DMS53 (cell line): Measurements from ENCODE around the gene RSPH10B2.
A peak's percentile ranks its signal among the peaks of the same experiment; 100 is the strongest.
"Not testable (repeated sequence)": the region's sequence is repeated elsewhere in the genome, so short reads cannot be mapped to it uniquely, and the experiment has no call there.

ENCODE experiments used
- DNase-seq: peaks from one replicate; lab custom pipeline; 2025; lab: John Stamatoyannopoulos, UW

The RSPH10B2 gene

DNA sequence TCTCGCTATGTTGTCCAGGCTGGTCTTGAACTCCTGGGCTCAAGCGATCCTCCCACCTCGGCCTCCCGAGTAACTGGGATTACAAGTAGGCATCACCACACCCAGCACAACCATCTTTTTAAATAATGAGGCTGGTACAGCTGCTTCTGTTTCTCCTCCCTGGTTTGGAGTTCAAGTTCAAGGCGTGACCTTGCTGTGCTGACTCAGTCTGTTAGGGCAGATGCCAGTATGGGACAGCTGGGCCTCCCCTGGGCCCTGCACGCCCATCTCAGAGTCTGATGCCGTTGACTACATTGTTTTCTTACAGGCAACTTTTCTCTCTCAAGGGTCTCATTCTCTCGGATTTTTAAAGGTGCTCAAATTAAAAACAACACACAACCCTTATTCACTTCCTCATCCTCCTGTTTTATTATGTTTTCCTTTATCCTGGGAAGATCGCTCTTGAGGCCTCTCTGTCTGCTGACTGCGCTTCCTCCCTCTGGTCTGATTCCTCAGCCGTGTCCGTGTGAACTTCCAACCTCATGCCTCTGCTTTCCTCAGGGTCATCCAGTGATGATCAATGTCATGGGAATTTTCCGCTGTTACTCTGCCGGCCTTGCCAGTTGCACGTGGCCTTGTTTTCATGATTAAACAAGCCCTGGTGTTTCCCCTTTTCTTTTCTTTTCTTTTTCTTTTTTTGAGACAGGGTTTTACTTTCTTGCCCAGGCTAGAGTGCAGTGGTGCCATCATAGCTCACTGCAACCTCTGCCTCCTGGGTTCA lies 38.4 kb downstream of the RSPH10B2 start:
- DNase-seq = not testable (repeated sequence)

- not testable (repeated sequence) for DNase-seq
Observed at GRCh38 chr7:6794276-6794675, 40.4 kb downstream of the RSPH10B2 start.

- DNase-seq = not testable (repeated sequence)
Observed at GRCh38 chr7:6797218-6797617, 43.3 kb downstream of the RSPH10B2 start.

DNA sequence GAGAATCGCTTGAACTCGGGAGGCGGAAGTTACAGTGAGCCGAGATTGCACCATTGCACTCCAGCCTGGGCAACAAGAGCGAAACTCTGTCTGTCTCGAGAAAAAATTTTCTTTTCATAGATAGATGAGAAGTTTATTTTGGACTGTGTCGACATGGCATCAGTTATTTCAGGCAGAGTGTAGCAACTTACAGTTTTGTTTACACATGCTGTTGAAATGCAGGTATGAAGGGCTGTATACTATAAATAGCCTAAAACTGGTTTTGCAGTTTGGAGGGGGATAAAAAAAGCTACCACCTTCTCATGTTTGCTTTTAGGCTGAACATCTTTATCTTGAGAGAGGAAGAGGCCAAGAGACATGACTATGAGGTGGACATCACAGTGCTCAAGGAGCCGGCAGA lies 44.1 kb downstream of the RSPH10B2 start:
- DNase-seq = not testable (repeated sequence)

DNA sequence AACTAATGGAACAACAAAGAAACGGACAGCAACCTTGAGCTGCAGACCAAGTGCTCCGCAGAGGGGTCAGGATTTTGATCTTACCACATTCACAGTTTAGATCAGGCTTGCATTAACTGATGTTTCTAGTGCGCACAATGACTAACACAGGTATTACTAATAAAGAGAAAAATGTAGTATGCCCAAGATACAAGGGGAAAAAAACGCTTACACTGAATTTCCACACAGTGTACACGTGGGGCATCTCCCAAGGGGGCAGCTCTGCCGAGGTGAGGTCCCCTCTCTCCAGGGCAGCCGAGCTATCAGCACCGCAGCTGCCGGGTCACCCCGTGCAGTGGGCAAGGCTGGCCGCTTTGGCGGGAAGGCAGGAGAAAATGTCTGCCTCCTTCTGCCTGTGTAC lies 46.0 kb downstream of the RSPH10B2 start:
- not testable (repeated sequence) for DNase-seq

DNA sequence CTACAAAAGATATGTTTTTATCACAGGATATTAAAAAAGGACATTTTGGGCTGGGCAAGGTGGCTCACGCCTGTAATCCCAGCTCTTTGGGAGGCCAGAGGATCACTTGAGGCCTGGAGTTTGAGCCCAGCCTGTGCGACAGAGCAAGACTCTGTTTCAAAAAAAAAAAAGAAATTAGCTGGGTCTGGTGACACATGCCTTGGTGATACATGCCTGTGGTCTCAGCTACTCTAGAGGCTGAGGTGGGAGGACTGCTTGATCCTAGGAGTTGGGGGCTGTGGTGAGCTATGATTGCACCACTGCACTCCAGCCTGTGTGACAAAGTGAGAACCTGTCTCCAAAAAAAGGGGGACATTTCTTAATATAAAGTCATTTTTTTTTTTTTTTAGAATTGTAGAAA lies 46.4 kb downstream of the RSPH10B2 start:
- DNase-seq = not testable (repeated sequence)

- not testable (repeated sequence) for DNase-seq
Observed at GRCh38 chr7:6807393-6807918, 53.6 kb downstream of the RSPH10B2 start.

GRCh38 chr7:6807959-6808358 lies 54.1 kb downstream of the RSPH10B2 start:
- DNase-seq = not testable (repeated sequence)

DNA sequence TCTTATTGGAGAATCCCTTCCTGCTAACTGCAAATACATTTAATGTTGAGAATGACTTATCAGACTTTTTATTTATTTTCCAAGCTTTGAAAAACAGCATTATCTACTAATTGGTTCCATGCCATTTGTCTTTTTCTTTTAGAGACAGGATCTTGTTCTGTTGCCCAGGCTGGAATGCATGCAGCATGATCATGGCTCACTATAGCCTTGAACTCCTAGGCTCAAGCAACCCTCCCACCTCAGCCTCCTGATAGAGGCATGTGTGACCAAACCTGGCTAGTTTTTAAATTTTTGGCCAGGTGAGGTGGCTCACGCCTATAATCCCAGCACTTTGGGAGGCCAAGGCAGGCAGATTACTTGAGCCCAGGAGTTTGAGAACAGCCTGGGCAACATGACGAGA lies 59.1 kb downstream of the RSPH10B2 start:
- DNase-seq = not testable (repeated sequence)

DNA sequence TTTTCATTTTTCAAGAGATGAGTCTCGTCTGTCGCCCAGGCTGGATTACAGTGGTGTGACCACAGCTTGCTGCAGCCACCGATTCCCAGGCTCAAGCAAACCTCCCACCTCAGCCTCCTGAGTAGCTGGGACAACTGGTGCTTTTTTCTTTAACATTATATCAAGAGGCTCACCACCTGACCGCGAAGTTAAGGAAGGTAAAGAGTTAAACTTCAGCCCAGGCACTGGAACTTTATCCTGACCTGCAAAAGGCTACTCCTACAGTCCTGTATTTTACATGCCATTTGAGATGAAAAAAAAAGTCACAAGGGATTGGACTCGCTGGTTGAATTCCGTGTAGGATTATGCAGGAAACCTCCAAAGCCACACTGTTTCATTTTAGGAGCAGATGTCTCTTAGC lies 61.6 kb downstream of the RSPH10B2 start:
- DNase-seq = not testable (repeated sequence)

- DNase-seq = not testable (repeated sequence)
Observed at GRCh38 chr7:6821622-6822021, 67.7 kb downstream of the RSPH10B2 start.

DNA sequence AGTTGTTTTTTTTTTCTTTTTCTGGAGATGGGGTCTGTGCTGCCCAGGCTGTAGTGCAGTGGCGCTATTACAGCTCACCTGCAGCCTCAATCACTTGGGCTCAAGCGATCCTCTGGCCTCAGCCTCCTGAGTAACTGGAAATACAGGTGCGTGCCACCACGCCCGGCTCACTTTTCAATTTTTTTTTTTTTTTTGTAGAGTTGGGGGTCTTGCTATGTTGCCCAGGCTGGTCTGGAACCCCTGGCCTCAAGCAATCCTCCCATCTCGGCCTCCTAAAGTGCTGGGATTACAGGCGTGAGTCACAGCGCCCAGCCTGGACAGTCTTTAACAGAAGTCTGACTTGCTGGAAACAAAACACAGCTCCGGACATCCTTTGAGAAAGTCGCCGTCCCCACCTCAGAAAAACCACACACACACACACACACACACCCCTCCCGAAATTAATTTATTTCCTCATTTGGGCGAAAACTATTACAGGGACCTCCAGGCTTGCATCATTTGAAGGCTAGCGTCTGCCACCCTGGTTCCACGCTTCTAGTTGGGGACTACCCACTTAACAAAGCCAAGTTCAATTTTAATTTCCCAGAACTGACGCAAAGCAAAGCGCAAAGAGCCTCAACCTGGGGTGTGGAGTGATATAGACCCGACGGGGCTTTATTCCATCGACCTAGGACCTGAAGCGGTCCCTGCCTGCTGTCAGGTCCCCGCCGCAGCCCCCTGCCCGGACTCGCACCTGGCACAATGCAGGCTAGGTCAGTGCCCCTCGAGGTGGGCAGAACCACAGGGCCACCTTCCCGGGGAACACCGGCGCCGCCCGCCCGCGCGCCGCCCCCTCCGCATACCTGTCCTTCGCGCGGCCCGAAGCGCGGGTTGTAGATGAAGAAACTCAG lies 71.6 kb downstream of the RSPH10B2 start:
- not testable (repeated sequence) for DNase-seq

GRCh38 chr7:6826151-6826550 lies 72.2 kb downstream of the RSPH10B2 start, which contains the start of gene CCZ1B:
Gene CCZ1B, minus strand, starts transcription at chr7:6826275. Its CDS starts 78 bp downstream, at chr7:6826197.
- peak; percentile 92 for DNase-seq

GRCh38 chr7:6827180-6827579 lies 73.3 kb downstream of the RSPH10B2 start:
- DNase-seq = not testable (repeated sequence)

DNA sequence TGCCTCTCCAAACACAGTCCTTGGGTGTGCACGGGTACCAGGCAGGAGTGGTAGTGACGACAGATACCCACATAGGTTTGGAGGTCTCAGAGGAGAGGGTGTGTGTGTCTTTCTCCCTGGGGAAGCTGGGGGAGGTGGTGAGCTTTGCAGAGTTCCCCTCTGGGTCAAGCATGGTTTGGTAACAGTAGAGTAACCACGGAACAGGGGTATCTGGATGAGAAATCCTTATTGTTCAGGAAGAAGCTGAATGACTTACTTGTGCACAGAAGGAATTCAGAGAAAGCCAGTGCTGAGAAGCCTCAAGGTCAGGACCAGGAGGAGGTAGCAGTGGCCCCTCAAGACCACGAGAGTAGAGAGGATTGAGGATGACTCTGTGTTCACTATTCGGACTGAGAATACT lies 75.7 kb downstream of the RSPH10B2 start:
- not testable (repeated sequence) for DNase-seq

DNA sequence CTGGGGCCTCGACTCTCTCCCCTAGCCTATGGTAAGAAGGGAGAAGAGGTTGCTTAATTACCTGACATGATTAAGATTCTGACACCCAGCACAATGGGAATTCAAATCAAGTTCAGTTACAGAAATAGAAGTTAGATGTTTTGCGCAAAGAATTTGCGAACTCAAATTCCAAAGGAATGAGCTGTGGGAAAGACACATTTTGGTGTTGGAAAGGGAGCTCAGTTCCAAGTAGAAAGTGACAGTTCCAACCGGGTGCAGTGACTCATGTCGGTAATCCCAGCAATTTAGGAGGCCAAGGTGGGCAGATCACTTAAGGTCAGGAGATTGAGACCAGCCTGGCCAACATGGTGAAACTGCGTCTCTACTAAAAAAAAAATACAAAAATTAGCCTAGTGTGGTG lies 76.1 kb downstream of the RSPH10B2 start:
- not testable (repeated sequence) for DNase-seq

GRCh38 chr7:6831018-6831725 lies 77.3 kb downstream of the RSPH10B2 start:
- no peak for DNase-seq

GRCh38 chr7:6833636-6834035 lies 79.7 kb downstream of the RSPH10B2 start:
- DNase-seq = no peak

GRCh38 chr7:6835521-6835920 lies 81.6 kb downstream of the RSPH10B2 start:
- not testable (repeated sequence) for DNase-seq

DNA sequence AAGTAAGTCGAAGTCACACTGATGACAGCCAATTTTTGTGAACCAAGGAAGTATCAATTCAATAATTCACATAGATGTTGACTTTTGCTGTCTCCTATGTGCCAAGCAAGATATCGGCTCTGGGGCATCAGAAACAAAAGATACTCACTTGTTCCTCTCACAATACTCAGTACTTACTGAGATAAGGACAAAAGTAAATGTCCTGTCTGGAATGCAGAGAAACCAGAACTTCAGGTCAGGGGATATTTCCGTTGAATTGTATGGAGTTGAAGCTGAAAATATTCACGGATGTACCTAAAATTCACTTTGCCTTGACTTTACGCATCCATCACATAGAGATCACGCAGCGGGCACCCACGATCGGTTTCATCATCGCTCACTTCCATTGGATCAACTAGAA lies 83.2 kb downstream of the RSPH10B2 start:
- DNase-seq = not testable (repeated sequence)

GRCh38 chr7:6842278-6842921 lies 88.5 kb downstream of the RSPH10B2 start:
- peak; percentile 47 for DNase-seq
